A549 (cell line): ENCODE results near the gene C14orf132.

ENCODE experiments used
- CEBPB ChIP-seq, 2 experiments: fragments of >200 bp in 1 of 2; sonication (Bioruptor Twin) in 1 of 2; formaldehyde crosslinking in 1 of 2; IDR thresholded peaks; 2 replicates each; pipeline ENCODE4 v1.6.1; 2012 to 2016
- EP300 ChIP-seq, 2 experiments: fragments of >200 bp; sonication (Bioruptor Twin); formaldehyde crosslinking; IDR thresholded peaks; 2 replicates in 1 of 2; 3 replicates in 1 of 2; pipeline ENCODE4 v1.6.1; 2016 to 2017

DNA sequence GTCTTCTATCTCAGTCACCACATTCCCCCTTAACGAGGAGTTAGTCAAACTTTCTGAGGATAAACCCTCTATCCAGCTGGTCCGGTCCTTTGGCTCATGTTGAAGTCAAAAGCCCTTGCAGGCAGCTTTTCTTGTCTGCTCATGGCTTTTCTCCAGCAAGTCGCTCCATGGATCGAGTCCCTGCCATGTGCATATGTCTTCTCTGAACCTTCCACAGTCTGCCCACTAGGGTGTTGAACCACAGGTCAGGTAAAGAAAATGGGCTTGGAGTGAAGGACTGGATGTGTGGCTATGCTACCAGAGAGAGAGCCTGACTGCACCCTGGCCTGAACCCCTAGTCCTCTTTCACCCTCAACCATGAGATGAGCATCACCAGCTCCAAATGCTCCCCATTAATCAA, 22.8 kb downstream of the C14orf132 start:
- TF ChIP-seq CEBPB (IDR thresholded peaks at IDR 0.05) (no peak), EP300 (IDR thresholded peaks at IDR 0.05) (no peak)
